ENCODE measurements around the gene MYRF. TPM values are rescaled to one million over a fixed set of nuclear protein-coding genes. Genes with fewer than 3 reads are reported as not detected.

The MYRF gene
- total RNA-seq, 1 donor from 2014 or later = 0.27 TPM

DNA sequence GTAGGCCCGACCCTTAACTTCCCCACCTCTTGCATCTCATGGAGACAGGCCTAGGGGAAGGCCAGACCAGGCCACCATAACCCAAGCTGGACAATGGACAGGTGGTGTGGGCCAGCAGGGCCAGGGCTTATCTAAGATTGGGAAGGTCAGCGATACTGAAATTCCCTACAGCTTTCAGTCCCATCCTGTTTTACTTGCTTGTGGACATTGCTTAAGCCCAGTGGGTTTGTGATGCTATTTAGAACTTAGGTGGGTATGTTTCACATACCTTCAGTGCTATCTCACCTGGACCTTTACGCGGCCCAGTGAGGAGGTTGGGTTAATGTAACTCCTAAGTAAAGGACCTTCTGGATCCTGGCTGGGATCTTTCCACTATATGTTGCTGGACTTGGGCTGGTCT is 77.4 kb downstream of the MYRF start:
- intact Hi-C loops (cut with DNase I) = no loop called here
- DNase-seq (ENCODE audit: low spot score) = no peak

DNA sequence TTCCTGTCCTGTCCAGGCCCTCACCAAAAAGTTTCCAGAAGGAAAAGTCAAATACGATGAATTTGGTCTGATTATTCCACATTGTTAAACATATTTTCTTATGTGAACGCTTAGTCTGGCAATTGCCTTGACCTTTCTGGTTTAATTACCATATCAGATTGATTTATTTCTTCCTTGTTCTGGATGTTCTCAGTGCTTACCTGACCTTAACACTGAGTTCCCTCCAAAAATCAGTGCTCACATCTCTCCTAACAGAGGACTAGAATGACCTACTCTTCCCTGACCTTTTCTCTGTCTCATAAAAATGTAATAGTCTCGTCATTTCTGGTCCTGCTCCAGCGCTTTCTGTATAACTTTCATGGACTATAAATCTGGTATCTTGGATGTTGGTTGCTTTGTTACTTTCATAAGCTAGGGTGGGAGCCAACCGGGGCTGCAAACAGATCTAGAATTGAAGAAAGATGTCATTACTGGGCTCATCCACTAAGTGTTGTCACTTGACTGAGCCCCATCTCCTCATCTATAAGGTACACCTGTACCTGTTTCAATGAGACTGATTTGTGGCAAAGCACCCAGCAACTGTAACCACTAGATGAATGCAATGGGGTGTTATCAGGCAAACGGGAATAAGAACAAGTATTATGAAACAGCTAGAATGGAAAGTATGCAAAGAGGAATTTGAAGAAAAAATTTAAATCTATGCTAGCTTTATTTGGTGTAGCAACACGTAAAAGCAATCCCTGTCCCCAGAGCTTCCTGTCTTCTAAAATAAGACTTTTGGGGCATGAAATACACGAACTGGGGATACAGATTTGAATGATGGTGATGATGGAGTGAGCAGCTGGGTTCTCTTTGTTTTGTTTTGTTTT is 78.0 kb downstream of the MYRF start:
- DNase-seq (ENCODE audit: low spot score) = no peak
- intact Hi-C loops (cut with DNase I) = no loop called here

DNA sequence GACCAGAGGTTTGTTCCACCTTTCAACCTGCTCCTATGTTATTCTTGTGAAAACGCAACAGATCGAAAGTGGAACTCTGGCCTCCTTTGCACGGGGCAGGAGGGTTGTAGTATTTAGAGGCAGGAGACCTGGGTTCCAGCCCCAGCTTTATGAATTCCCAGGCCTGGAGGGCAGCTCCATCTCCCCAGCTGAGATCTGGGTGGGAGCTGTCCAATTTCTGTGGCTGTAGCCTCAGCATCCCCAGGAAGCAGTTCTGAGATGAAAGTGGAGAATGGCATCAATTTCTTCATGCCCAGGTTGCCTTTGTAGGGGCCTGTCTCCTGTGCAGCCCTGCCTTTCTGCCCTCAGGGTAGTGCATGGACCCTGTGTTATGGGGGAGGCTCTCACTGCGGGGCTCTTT is 79.8 kb downstream of the MYRF start:
- intact Hi-C loops (cut with DNase I) = no loop called here
- no peak for DNase-seq (ENCODE audit: low spot score)

DNA sequence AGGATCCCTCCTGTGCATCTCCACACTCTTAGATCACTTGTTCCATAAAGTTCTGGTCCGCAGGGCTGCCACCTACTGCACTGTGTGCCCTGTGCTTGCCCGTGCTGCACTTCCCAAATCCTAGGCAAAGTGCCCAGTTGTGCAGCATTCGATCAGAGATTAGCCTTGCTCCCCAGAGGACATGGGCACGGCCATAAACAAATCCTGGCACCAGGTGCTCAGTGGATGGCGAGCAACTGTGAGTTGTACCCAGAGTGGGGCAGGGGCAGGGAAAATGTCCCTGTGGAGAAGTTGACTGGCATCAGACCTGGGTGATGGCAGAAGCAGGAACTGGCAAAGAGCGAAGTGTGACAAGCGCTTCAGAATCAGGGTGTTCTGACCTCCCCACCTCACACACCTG is 80.3 kb downstream of the MYRF start:
- no peak for DNase-seq (ENCODE audit: low spot score)
- intact Hi-C loops (cut with DNase I) = no loop called here

DNA sequence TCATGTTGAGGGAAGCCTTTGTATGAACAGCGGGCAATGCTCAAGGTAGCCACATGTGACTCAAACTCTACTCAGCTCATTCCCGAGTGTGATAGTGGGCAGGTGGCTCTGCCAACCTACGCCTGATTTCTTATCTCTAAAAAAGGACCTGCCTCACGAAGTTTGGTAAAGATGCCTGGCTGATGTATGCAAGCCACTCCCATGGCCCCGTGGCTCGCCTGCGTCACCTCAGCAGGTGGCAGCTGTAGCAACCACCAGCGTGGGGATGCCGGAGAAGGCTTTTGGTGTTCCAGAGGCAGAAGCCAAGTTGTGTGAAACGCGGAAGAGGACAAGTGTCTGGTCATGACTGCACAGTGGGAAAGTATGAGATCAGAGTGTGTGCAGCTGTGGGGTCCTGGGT is 81.0 kb downstream of the MYRF start:
- no peak for DNase-seq (ENCODE audit: low spot score)
- intact Hi-C loops (cut with DNase I) = no loop called here

DNA sequence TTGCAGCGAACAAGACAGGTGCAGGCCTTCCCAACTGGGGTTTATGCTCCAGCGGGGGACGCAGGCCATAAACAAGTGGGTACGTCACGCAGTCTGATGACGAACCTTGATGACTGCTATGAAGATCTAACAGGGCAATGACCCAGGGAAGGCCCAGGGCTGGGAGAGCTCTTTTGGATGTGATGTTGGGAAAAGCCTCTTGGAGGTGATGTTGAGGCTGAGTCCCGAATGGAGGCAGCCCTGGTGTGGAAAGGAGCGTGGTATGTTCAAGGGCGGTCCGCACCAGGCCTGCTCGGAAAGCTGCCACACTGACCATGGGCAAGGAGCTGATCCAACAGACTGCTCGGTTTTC is 81.5 kb downstream of the MYRF start:
- intact Hi-C loops (cut with DNase I) = no loop called here
- no peak for DNase-seq (ENCODE audit: low spot score)

DNA sequence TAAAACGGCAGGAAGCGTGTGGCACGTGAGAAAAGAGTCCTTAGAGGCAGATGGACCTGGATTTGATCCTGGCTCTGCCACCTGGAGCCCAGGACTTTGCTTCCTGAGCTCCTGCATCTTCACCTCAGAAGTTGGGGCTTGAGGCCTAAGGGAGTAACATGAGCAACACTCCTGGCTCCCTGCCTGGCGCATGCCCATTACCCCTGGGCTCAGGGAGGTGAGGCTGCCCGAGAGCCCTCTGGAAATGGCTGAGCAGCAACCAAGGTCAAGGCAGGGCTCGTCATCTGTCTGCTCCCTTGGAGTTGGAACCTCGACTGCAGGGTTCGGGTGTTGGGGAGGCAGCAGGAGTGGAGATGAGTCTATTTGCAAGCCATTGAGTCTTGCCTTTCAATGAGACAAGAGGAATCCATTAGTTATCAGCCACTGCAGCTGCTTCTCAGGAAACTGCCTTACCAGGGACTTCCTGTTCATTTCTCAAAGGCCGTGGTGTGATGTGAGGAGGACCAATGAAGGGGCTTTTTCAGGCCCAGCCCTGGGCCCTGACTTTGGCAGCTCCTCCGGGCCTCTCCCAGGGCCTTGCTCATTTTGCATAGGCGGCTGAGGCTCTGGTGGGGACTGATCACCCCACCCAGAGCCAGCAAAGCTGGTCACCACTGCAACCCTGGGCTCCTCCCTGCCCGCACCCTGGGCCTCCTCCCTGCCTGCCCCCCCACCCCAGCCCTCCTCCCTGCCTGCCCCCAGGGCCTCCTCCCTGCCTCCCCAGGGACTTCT is 82.0 kb downstream of the MYRF start:
- DNase-seq (ENCODE audit: low spot score) = no peak
- intact Hi-C loops (cut with DNase I) = no loop called here

DNA sequence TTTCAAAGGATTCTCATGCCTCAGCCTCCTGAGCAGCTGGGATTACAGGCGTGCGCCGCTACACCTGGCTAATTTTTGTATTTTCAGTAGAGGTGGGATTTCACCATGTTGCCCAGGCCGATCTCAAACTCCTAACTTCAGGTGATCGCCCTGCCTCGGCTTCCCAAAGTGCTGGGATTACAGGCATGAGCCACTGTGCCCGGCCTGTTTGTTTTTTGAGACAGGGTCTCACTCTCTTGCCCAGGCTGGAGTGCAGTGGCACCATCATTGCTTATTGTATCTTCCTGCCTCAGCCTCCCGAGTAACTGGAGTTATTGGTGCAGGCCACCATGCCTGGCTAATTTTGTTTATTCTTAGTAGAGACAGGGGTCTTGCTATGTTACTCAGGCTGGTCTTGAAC is 83.8 kb downstream of the MYRF start:
- no peak for DNase-seq (ENCODE audit: low spot score)
- intact Hi-C loops (cut with DNase I) = no loop called here

DNA sequence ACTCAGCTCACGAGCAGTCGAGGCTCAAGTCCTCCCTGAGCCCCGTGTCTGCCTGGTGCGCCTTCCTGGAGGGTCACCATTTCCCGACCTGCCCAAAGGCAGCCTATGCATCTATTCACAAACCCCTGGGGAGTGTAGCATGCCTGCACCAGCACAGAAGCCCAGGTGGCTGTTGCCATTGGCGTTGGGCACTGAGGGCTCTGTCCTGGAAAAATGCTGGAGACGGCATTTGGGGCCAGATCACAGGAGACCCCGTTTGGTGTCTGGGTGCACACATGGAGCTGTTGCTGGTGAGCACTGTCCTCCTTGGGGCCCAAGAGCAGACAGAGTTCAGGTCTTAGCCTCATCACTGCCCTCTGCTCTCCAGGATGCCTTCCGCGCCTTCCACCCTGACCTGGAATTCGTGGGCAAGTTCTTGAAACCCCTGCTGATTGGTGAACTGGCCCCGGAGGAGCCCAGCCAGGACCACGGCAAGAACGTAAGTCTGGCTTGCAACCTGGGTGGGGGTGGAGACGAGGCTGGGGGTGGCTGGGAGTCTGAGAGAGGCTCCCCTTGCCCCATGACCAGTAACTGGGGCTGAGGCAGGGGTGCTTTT is 85.1 kb downstream of the MYRF start:
- intact Hi-C loops (cut with DNase I) = no loop called here
- no peak for DNase-seq (ENCODE audit: low spot score)

Other genes with a start within 250 kb of the MYRF start
- 0.65 TPM for gene LRRC10B, start 243.9 kb upstream of the MYRF start, total RNA-seq
- 9.3 TPM for gene SYT7, start 171.6 kb upstream of the MYRF start, total RNA-seq
- 3.3 TPM for gene DAGLA, start 72.2 kb upstream of the MYRF start, total RNA-seq
- gene TMEM258, start 40.0 kb downstream of the MYRF start, total RNA-seq = 97.1 TPM
- 5.8 TPM for gene FEN1, start 40.3 kb downstream of the MYRF start, total RNA-seq
- 34.0 TPM for gene FADS1, start 64.4 kb downstream of the MYRF start, total RNA-seq
- gene FADS2, start 75.7 kb downstream of the MYRF start, total RNA-seq = 25.8 TPM
- 126 TPM for gene FADS3, start 138.9 kb downstream of the MYRF start, total RNA-seq
- 9.4 TPM for gene RAB3IL1, start 164.9 kb downstream of the MYRF start, total RNA-seq
- gene BEST1, start 197.7 kb downstream of the MYRF start, total RNA-seq = 1.1 TPM
- gene FTH1, start 215.0 kb downstream of the MYRF start, total RNA-seq = 3,174 TPM